Measurements from ENCODE around the gene ARHGEF33.
A peak's percentile ranks its signal among the peaks of the same experiment; 100 is the strongest.

The ARHGEF33 gene

DNA sequence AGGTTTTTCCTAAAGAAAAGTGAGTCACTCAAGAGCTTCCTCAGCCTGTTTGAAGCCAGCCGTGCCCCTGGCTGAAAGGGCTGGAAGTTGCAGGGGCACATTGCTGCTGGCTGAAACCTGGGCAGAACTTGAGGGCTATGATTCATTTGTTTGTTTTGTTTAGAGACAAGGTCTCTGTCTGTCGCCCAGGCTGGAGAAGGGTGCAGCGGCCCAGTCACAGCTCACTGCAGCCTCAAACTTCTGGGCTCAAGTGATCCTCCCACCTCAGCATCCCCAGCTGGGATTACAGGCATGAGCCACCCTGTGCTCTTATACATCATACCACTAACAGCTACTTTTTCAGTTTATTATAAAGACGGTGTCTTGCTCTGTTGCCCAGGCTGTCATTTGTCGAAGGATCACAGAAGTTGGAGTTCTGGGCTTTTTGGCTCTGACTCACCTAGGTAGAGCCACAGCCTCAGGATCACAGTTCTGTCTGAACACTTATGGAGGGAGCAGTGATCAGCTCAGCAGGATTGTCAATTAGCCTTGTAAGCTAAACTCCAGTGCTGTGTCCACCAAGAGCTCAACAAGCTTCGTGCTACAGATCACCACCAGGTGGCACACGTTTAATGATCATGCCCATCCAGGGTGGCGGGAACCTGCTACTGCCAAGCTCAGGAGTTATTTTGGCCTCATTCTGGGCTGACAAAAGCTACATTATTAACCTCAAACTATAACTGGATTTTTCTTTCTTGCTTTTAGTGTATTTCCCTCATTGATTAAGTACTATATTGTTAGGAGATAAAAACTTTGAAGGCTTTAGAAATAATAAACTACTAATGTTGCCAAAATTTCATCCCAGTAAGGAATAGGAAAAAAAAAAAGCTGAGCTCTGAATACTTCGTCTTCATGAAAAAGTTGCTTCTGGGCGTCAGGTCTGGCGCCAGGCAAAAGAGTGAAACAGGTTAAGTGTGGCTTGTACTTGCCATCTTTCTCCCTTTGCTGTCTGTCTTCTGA lies 57.9 kb downstream of the ARHGEF33 start:
- FAIRE-seq (peak; percentile 94), DNase-seq (ENCODE audit: insufficient read length, low spot score) (peak; percentile 43)
- no peak for TF ChIP-seq SPI1 (IDR thresholded peaks at IDR 0.05; ENCODE audit: low read depth, low read length)
- TF ChIP-seq POLR2AphosphoS5 (IDR thresholded peaks at IDR 0.05; ENCODE audit: low read depth, low read length), result no peak
- TF ChIP-seq POU2F2 (IDR thresholded peaks at IDR 0.05; ENCODE audit: low read depth, low read length), result no peak
- no peak for TF ChIP-seq POLR2A (IDR thresholded peaks at IDR 0.05; ENCODE audit: low read depth, low read length)
- TF ChIP-seq PAX5 (IDR thresholded peaks at IDR 0.05; ENCODE audit: insufficient read depth, low read length, severe bottlenecking), result no peak
- TF ChIP-seq TAF1 (IDR thresholded peaks at IDR 0.05; ENCODE audit: low read depth, low read length), result no peak

DNA sequence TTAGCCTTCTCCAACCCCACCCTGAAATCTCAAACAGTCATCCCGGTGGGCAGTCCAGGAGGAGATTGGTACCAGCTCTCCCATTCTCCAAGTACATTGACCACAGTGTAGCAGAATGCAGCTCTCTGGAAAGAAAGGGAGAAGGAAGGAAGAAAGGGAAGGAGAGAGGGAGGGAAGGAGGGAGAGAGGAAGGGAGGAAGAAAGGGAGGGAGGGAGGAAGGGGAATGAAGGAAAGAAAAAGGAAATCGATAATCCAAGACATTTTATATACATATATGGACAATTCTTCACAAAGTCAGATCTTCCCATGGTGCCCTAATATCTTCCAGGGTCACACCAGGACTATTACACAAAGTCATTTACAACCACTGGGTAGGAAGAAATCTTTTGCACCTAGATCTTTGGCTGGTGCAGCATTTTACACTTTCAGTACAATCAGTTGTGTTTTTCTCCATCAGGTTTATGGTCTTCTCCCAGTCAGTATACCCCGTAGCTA lies 58.8 kb downstream of the ARHGEF33 start:
- FAIRE-seq (no peak), DNase-seq (ENCODE audit: insufficient read length, low spot score) (no peak)
- no peak for TF ChIP-seq POU2F2 (IDR thresholded peaks at IDR 0.05; ENCODE audit: low read depth, low read length)
- no peak for TF ChIP-seq TAF1 (IDR thresholded peaks at IDR 0.05; ENCODE audit: low read depth, low read length)

DNA sequence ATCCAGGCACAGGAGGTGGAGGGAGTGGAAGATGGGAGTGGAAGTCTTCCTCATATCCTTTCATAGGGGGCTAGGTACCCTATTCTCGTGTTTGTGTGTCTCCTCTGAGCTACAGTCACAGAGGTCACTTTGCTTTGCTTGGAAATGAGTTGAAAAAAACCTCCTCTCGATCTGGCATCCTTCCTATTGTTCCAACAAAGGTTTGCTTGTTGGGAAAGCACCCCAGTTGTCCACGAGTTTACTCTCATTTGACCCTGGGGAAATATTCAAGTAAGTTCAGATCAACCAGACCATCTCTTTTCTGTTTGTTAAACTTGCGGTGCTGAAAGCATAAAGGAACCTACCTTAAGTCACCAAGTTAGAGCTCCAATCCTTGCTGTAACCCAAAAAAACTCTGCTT lies 59.3 kb downstream of the ARHGEF33 start:
- TF ChIP-seq POU2F2 (IDR thresholded peaks at IDR 0.05; ENCODE audit: low read depth, low read length), result no peak
- TF ChIP-seq SPI1 (IDR thresholded peaks at IDR 0.05; ENCODE audit: low read depth, low read length), result no peak
- no peak for TF ChIP-seq POLR2A (IDR thresholded peaks at IDR 0.05; ENCODE audit: low read depth, low read length)
- TF ChIP-seq TAF1 (IDR thresholded peaks at IDR 0.05; ENCODE audit: low read depth, low read length), result no peak
- no peak for TF ChIP-seq POLR2AphosphoS5 (IDR thresholded peaks at IDR 0.05; ENCODE audit: low read depth, low read length)
- TF ChIP-seq PAX5 (IDR thresholded peaks at IDR 0.05; ENCODE audit: insufficient read depth, low read length, severe bottlenecking), result no peak
- FAIRE-seq, result no peak

DNA sequence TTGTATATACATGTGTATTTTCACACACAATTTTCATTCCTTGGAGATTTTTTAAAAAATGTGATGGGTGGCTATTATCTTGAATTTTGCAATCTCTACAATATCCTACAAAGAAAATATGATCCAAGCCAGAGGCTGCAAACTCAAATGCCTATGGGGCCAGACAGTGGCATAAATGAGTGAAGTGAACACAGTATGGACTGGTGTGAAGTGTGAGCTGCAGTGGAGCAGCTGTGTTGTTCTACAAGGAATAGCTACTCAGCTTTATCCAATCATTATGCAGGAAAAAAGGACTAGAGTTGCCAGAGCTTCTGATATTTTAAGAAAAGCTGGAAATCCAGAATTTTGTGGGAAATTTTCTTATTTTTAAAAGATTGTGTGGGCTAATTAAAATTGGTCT lies 62.1 kb downstream of the ARHGEF33 start:
- no peak for FAIRE-seq
- no peak for DNase-seq (ENCODE audit: insufficient read length, low spot score)
- TF ChIP-seq SPI1 (IDR thresholded peaks at IDR 0.05; ENCODE audit: low read depth, low read length) (no peak), POU2F2 (IDR thresholded peaks at IDR 0.05; ENCODE audit: low read depth, low read length) (no peak), POLR2AphosphoS5 (IDR thresholded peaks at IDR 0.05; ENCODE audit: low read depth, low read length) (no peak), PAX5 (IDR thresholded peaks at IDR 0.05; ENCODE audit: insufficient read depth, low read length, severe bottlenecking) (no peak), TAF1 (IDR thresholded peaks at IDR 0.05; ENCODE audit: low read depth, low read length) (no peak), POLR2A (IDR thresholded peaks at IDR 0.05; ENCODE audit: low read depth, low read length) (no peak)

More for the DNA sequence above, 59.3 kb downstream of the ARHGEF33 start:
- DNase-seq (ENCODE audit: insufficient read length, low spot score), result no peak

DNA sequence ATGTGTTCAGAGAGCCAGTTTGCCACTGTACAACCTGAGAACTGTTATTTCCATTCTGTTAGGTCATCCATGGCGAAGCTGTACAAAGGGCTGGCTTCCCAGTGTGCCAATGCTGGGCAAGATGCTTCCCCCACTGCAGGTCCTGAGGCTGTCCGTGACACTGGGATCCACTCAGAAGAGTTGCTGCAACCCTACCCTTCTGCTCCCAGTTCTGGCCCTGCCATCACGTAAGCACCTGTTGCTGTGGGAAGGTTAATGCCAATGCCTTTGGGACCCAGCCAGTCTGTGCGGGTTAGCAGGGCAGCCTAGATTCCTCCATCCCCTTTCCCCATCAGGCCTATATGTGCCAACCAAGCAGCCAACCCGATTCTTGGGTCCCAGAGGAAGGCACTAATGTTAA lies 68.3 kb downstream of the ARHGEF33 start:
- FAIRE-seq (no peak), DNase-seq (ENCODE audit: insufficient read length, low spot score) (no peak)
- TF ChIP-seq PAX5 (IDR thresholded peaks at IDR 0.05; ENCODE audit: insufficient read depth, low read length, severe bottlenecking), result no peak
- TF ChIP-seq POU2F2 (IDR thresholded peaks at IDR 0.05; ENCODE audit: low read depth, low read length), result no peak
- no peak for TF ChIP-seq SPI1 (IDR thresholded peaks at IDR 0.05; ENCODE audit: low read depth, low read length)
- no peak for TF ChIP-seq TAF1 (IDR thresholded peaks at IDR 0.05; ENCODE audit: low read depth, low read length)
- TF ChIP-seq POLR2AphosphoS5 (IDR thresholded peaks at IDR 0.05; ENCODE audit: low read depth, low read length), result no peak

DNA sequence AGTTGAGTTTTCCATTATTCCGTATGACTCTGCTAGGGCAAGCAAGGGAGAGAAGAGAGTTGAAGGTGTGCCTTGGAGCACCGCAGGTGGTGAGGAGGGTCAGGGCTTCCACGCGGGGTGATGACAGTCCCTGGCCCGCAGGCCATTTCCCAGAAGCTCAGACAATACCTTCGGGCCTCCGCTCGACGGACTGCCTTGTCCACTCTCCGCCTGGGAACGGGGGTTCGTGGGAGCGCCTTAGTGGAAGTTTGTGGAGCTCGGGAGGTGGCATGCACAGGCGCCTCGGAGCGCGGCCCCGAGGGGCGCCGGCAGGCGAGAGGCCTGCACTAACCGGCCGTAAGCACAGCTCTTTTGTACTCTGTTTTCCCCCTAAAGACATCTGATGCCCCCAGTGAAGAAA lies 69.8 kb downstream of the ARHGEF33 start:
- DNase-seq (ENCODE audit: insufficient read length, low spot score) (no peak), FAIRE-seq (no peak)
- TF ChIP-seq SPI1 (IDR thresholded peaks at IDR 0.05; ENCODE audit: low read depth, low read length) (no peak), POLR2AphosphoS5 (IDR thresholded peaks at IDR 0.05; ENCODE audit: low read depth, low read length) (no peak), POLR2A (IDR thresholded peaks at IDR 0.05; ENCODE audit: low read depth, low read length) (no peak), PAX5 (IDR thresholded peaks at IDR 0.05; ENCODE audit: insufficient read depth, low read length, severe bottlenecking) (no peak), TAF1 (IDR thresholded peaks at IDR 0.05; ENCODE audit: low read depth, low read length) (no peak), POU2F2 (IDR thresholded peaks at IDR 0.05; ENCODE audit: low read depth, low read length) (no peak)

DNA sequence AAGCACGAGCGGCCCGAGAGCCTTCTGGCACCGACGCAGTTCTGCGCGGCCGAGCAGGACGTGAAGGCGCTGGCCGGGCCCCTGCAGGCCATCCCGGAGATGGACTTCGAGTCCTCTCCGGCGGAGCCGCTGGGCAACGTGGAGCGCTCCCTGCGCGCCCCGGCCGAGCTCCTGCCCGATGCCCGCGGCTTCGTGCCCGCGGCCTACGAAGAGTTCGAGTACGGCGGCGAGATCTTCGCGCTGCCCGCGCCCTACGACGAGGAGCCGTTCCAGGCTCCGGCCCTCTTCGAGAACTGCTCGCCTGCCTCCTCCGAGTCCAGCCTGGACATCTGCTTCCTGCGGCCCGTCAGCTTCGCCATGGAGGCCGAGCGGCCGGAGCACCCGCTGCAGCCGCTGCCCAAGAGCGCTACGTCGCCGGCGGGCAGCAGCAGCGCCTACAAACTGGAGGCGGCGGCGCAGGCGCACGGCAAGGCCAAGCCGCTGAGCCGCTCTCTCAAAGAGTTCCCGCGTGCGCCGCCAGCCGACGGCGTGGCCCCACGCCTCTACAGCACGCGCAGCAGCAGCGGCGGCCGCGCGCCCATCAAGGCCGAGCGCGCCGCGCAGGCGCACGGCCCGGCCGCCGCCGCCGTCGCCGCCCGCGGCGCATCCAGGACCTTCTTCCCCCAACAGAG lies 70.4 kb downstream of the ARHGEF33 start:
- peak; percentile 5 for FAIRE-seq
- no peak for TF ChIP-seq TAF1 (IDR thresholded peaks at IDR 0.05; ENCODE audit: low read depth, low read length)
- TF ChIP-seq PAX5 (IDR thresholded peaks at IDR 0.05; ENCODE audit: insufficient read depth, low read length, severe bottlenecking), result no peak
- TF ChIP-seq POLR2A (IDR thresholded peaks at IDR 0.05; ENCODE audit: low read depth, low read length), result no peak
- TF ChIP-seq POU2F2 (IDR thresholded peaks at IDR 0.05; ENCODE audit: low read depth, low read length), result no peak
- no peak for TF ChIP-seq SPI1 (IDR thresholded peaks at IDR 0.05; ENCODE audit: low read depth, low read length)
- no peak for TF ChIP-seq POLR2AphosphoS5 (IDR thresholded peaks at IDR 0.05; ENCODE audit: low read depth, low read length)
- DNase-seq (ENCODE audit: insufficient read length, low spot score), result peak; percentile 54

DNA sequence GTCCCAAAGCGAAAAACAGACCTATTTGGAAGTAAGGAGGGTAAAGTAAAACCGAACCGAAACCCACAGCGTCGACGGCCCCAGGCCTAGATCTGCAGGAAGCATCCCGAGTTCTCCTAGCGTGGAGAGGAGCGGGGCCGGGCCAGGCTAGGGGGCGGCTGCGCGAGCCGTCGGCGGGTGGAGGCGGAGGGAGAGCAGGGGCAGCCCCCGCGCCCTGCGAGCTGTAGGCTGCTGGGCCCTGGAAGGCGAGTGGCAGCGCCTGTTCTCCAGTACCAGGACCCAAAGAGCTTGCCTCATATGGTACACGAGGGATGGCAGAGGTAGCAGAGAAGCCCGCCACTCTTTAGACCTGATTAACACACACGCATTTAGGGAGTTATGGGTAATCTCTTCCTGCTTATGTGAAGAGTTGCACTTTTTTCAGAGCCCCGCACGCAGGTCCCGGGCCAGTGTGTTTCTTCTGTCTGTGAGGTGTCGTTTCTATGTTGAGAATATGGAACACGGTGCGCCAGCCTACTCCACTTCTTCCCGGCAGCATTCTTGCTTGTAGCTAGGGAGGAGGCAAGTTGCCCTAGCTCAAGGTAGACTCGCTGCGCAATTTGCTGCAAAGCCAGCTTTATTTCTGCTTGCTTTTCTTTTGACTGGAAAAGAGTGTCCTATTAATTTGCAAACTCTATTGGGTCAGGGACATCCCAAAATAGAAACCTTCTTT lies 71.1 kb downstream of the ARHGEF33 start:
- TF ChIP-seq POU2F2 (IDR thresholded peaks at IDR 0.05; ENCODE audit: low read depth, low read length), result no peak
- TF ChIP-seq TAF1 (IDR thresholded peaks at IDR 0.05; ENCODE audit: low read depth, low read length), result no peak
- TF ChIP-seq PAX5 (IDR thresholded peaks at IDR 0.05; ENCODE audit: insufficient read depth, low read length, severe bottlenecking), result no peak
- no peak for TF ChIP-seq SPI1 (IDR thresholded peaks at IDR 0.05; ENCODE audit: low read depth, low read length)
- TF ChIP-seq POLR2A (IDR thresholded peaks at IDR 0.05; ENCODE audit: low read depth, low read length), result no peak
- TF ChIP-seq POLR2AphosphoS5 (IDR thresholded peaks at IDR 0.05; ENCODE audit: low read depth, low read length), result no peak
- FAIRE-seq (no peak), DNase-seq (ENCODE audit: insufficient read length, low spot score) (no peak)

DNA sequence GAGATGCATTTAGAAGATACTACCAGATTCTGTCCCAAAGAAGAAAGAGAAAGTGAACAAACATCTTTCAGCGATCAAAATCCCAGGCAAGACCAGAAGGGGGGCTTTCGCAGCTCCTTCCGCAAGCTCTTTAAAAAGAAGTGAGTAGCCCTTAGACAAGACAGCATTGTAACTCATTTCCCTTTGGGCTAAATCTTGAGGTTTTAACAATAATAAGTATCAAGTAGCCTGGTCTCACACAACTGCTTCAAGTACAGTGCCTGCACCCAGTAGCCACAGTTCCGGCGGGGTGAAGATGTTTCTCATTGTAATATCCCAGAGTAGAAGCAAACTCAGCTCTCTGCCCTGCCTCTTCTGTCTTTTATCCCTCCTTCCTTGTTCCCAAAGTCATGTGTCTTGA lies 76.3 kb downstream of the ARHGEF33 start:
- TF ChIP-seq POLR2AphosphoS5 (IDR thresholded peaks at IDR 0.05; ENCODE audit: low read depth, low read length) (no peak), SPI1 (IDR thresholded peaks at IDR 0.05; ENCODE audit: low read depth, low read length) (no peak), POU2F2 (IDR thresholded peaks at IDR 0.05; ENCODE audit: low read depth, low read length) (no peak), POLR2A (IDR thresholded peaks at IDR 0.05; ENCODE audit: low read depth, low read length) (no peak), TAF1 (IDR thresholded peaks at IDR 0.05; ENCODE audit: low read depth, low read length) (no peak), PAX5 (IDR thresholded peaks at IDR 0.05; ENCODE audit: insufficient read depth, low read length, severe bottlenecking) (no peak)
- DNase-seq (ENCODE audit: insufficient read length, low spot score) (no peak), FAIRE-seq (no peak)
